Stimulated activated CD8-positive, alpha-beta memory T cell treated with anti-CD3 and anti-CD28 coated beads, Interleukin-4, amount 100 ng/mL, for 48 hours (primary cell): Measurements from ENCODE around the gene NTNG2.
A peak's percentile ranks its signal among the peaks of the same experiment; 100 is the strongest.
"Not testable (repeated sequence)": the region's sequence is repeated elsewhere in the genome, so short reads cannot be mapped to it uniquely, and the experiment has no call there.

Experiments
- DNase-seq: peaks from one replicate; pipeline ENCODE4 v3.0.0-alpha.2; 2020

Gene NTNG2

GRCh38 chr9:132161743-132162184 lies at the start of gene NTNG2:
TSS of gene NTNG2 (plus strand) at chr9:132162058. CDS start at chr9:132166832, 4,774 bp downstream.
- DNase-seq = no peak

GRCh38 chr9:132114102-132114707 lies 47.7 kb upstream of the NTNG2 start:
- peak; percentile 72 for DNase-seq

- no peak for DNase-seq
Observed at GRCh38 chr9:132116583-132116982, 45.3 kb upstream of the NTNG2 start.

- DNase-seq = no peak
Observed at GRCh38 chr9:132117694-132118093, 44.2 kb upstream of the NTNG2 start.

GRCh38 chr9:132121021-132121420 lies 40.8 kb upstream of the NTNG2 start:
- no peak for DNase-seq

- DNase-seq = no peak
Observed at GRCh38 chr9:132124800-132125199, 37.1 kb upstream of the NTNG2 start.

- no peak for DNase-seq
Observed at GRCh38 chr9:132125361-132125760, 36.5 kb upstream of the NTNG2 start.

- DNase-seq = peak; percentile 48
Observed at GRCh38 chr9:132125944-132126679, 35.7 kb upstream of the NTNG2 start.

- no peak for DNase-seq
Observed at GRCh38 chr9:132126680-132127236, 35.1 kb upstream of the NTNG2 start.

- no peak for DNase-seq
Observed at GRCh38 chr9:132127888-132128534, 33.8 kb upstream of the NTNG2 start.

- no peak for DNase-seq
Observed at GRCh38 chr9:132129535-132129934, 32.3 kb upstream of the NTNG2 start.

GRCh38 chr9:132134085-132134484 lies 27.8 kb upstream of the NTNG2 start:
- DNase-seq = not testable (repeated sequence)

GRCh38 chr9:132135456-132135855 lies 26.4 kb upstream of the NTNG2 start:
- no peak for DNase-seq

- no peak for DNase-seq
Observed at GRCh38 chr9:132136151-132136780, 25.6 kb upstream of the NTNG2 start.

- no peak for DNase-seq
Observed at GRCh38 chr9:132141344-132141947, 20.4 kb upstream of the NTNG2 start.

- no peak for DNase-seq
Observed at GRCh38 chr9:132141948-132142594, 19.8 kb upstream of the NTNG2 start.

GRCh38 chr9:132142924-132143323 lies 18.9 kb upstream of the NTNG2 start:
- no peak for DNase-seq

GRCh38 chr9:132143359-132143758 lies 18.5 kb upstream of the NTNG2 start:
- DNase-seq = no peak

GRCh38 chr9:132144708-132145365 lies 17.0 kb upstream of the NTNG2 start:
- DNase-seq = peak; percentile 37

- DNase-seq = no peak
Observed at GRCh38 chr9:132146039-132146438, 15.8 kb upstream of the NTNG2 start.

- DNase-seq = no peak
Observed at GRCh38 chr9:132146575-132146974, 15.3 kb upstream of the NTNG2 start.

GRCh38 chr9:132147331-132147730 lies 14.5 kb upstream of the NTNG2 start:
- no peak for DNase-seq
